NOMO-1 (cell line): ENCODE measurements around the gene NBAS.

ENCODE experiments used
- DNase-seq, 2 experiments: peaks; one replicate each; lab custom pipeline; 2025; ENCODE audit not compliant: unreplicated experiment in 2 of 2; lab: John Stamatoyannopoulos, UW

Gene NBAS

DNA sequence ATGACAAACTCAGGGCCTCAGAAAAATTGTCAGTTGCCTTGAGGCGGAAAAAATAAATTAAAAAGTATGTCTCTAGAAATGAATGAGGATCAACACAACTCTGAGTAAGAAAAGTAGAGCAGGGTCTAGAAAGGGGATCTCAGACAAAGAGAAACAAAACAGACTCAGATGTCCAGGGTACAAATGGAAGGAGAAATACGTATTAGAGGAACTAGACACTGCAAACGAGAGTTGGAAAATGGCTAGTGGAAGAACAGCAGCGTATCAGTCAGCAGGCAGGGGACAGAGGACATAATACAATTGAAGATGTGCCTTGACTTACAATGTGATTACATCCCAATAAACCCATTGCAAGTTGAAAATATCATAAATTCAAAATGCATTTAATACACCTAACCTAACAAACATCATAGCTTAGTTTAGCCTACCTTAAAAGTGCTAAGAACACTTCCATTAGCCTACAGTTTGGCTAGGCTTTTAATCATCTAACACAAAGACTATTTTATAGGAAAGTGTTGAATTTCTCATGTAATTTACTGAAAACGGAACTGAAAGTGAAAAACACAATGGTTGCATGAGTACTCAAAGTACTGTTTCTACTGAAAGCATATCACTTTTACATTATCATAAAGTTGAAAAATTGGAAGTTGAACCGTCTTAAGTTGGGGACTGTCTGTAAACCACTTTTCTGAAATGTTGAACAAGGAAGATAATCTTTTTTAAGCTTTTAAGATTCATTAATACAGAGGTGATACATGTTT is 182.8 kb downstream of the NBAS start:
- peak; percentile 9 to 80 for DNase-seq

DNA sequence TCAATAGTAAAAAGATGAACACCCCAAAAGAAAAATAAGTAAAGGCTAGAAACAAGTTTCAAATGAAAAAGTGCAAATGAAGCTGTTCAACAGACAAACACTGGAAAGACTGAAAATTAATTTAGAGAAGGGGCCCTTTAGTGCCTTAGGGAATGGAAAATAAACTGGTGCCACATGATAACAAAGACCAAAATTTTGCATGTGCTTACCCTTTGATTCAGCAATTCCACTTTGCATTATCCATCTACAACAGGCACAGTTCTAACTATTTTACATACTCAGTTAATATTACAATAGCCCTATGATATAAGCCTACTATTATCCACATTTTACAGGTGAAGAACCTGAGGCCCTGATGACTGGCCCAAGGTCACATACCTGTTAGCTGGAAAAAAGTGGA is 183.9 kb downstream of the NBAS start:
- DNase-seq: no peak

DNA sequence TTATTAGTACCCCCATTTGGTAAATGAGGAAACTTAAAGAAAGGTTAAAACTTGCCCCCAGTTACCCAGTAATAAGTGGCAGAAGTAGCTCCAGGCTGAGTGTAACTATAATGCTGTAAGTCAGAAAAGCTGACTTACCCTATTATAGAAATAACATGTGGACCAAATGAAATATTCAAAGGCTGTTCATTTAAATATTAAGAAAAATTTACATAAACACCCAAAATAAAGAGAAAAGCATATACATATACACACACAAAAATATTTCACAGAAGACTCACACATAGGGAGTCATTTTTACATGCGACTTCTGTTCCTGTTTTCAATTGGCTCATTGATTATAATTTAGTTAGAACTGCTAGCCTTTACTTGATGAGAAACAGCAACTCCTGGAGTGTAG is 189.1 kb downstream of the NBAS start:
- no peak for DNase-seq

DNA sequence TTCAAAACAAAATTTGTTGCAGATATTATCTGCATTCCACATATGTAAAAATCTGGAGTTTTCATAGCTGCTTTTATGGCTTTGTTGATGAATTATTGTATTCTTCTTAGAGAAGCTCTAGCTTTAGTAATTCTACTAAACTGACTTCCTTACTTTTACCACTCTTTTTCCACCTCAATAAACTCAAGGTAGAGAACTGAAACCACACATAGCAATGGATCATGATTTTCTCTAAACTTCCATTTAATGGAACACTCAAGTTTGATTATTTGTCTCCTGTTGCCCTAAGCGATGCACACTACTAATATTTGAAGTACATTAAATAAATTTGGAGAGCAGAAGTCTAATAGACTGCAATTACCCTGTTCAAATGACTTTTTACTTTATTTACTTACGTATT is 192.0 kb downstream of the NBAS start:
- peak in 1 of 2 experiments; percentile 36 for DNase-seq

DNA sequence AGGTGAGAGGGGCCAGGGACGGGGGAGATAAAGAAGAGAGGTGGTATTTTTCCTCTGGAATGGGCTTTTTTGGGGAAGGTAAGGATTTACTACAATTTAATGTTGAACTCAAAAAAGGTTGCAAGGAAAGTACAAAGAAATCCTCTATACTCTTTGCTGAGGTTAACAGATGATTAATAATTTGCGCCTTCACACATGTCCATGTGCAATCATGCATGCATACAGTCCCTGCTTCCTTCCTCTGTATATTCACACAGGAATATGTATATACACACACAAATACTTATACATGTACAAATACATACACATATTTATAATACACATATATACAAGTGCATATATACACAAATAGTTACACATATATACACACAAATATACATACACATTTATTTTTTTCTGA is 193.4 kb downstream of the NBAS start:
- DNase-seq: no peak

DNA sequence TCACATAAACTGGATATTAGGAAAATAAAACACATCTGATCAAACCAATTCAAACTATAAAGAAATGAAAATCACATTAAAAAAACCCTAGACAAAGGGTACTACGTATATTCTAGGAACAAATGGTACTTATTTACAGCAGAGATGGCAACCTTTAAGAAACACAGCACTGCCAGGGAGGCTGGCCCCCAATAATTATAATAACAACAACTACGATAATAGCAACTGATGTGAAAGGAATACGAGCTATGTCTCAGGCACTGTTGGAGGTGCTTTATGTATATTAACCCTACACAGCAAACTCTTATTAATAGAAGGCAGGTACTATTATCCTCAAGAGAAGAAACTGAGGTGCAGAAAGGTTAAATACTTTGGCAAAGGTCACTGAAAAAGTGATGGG is 193.9 kb downstream of the NBAS start:
- DNase-seq: no peak

DNA sequence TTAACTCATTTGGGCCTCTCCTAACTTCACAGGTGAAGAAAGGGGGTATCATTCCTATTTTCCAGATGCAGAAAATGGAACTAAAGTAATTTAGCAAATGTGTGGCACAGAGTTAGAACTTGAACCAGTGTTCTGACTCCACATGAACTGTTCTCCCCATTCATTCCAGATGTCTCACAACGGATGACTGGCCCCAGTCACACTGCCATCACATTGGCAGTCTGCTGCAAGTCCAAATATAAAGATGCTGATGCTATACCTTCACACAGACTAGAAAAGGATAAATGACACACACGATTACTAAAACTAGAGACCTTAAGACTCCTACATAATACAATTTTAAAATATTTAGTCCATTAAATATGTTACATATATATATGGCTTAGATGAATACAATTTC is 195.7 kb downstream of the NBAS start:
- no peak for DNase-seq

DNA sequence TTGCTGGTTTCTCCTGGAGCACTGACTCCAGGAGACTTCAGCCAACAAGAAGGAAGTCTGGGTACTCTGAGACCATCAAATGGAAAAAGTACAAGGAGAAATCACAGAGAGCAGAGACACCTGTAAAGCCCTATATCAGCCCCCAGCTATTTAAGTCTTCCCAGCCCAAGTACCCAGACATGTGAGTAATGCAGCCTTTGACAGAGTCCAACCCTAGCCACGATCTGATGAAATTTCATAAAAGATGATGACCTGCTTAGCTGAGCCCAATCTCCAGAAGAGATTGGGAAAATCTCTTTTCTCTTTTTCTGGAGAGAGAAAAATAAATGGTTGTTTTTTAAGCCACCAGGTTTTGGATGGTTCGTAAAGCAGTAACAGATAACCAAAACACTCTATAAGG is 196.6 kb downstream of the NBAS start:
- DNase-seq: no peak

DNA sequence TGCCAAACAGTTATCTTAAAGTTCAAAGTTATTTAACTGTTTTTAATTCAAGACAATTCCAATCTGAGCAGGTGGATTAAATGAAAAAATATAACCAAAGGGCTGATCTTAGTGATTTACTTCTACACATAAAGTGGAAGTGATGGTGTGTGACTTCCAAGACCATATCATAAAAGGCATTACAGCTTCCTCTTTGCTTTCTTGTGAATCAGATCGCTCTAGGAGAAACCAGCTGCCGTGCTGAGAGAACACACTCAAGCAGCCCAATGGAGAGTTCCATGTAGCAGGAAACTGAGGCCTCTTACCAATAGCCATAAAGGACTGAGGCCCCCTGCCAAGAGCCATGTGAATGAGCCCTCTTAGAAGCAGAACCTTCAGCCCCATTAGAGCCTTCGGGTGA is 197.4 kb downstream of the NBAS start:
- no peak for DNase-seq

DNA sequence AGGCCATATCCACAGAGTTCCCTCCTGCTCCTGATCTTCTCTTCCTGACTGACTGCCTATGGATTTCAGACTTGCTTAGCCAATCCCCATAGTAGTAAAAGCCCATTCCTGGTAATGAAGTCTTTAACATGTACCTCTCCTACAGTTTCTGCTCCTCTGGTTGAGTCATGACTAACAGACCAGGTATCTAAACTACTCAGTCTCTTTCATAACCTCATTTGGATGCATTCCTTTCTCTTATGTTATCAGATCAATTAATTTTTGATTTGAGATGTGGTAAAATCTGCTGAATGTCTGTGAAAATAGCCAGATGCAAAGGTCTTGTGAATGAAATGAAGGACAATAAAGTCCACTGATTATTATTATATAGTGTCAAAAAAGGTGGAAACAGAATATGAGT is 198.0 kb downstream of the NBAS start:
- DNase-seq: no peak

DNA sequence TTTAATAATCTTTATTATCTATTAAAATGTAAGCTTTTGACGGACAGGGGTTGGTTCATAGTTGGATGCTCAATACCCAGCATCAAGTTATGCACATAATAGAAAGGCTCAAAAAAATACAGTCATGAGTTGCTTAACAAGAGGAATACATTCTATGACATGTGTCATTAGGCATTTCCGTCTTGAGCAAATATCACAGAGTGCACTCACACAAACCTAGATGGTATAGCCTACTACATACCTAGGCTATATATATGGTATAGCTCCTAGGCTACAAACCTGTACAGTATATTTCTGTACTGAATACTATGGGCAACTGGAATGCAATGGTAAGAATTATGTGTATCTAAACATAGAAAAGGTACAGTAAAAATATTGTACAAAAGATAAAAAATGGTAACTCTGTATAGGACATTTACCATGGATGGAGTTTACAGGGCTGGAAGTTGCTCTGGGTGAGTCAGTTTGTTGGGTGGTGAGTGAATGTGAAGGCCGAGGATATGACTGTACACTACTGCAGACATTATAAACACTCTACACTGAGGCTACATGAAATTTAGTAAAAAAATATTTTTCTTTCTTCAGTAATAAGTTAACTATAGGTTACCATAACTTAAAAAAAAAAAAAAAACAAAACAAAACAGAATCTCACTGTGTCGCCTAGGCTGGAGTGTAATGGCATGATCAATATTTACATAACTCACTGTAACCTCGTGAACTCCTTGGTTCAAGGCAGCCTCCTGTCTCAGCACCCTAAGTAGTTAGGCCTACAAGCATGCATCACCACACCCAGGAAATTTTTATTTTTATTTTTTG is 201.2 kb downstream of the NBAS start:
- DNase-seq: no peak

DNA sequence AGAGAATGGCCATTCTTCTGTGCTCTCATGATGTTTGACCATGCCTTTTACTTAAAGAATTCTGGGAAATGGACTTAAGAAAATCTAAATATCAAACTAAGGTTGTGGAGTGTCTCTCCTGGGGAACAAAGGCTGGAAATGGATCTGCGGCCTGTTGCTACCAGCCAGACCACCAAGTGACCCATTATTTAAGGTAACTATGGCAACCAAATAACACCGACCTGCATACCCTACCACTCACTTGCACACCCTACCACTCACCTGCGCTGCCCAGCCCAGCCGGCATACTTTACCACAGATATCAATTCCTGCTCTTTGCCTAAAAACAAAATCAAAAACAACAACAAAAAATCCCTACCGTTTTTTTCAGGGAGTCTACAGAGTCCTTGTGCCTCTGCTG is 203.2 kb downstream of the NBAS start:
- DNase-seq: no peak

DNA sequence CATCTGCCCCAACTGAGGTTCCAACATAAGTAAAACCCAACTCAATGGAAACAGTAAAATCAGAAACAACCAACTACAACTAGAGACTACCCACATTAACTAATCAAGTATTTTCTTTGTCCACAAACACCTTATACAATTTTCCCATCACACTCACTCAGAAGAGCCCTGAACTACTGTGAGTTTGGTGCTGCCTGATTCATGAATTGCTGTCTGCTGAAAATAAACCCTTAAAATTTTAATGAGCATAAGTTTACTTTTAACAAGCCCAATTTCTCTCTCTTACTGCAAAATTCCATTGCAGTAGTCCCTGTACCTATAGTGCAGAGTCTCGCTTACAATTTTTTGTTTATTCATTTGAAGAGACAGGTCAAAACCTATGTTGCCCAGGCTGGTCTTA is 203.9 kb downstream of the NBAS start:
- DNase-seq: no peak

DNA sequence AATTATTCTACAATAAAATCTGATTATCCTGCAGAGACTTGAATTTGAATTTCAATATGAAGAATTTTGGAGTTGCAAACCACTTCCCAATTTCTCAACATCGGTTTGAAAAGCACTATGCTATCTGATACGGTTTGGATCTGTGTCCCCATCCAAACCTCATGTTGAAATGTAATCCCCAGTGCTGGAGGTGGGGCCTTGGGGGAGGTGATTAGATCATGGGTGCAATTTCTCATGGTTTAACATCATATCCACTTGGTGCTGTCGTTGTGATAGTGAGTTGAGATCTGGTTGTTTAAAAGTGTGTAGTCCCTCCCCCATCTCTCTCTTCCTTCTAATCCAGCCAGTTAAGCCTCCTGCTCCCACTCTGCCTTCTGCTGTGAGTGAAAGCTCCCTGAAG is 205.7 kb downstream of the NBAS start:
- no peak for DNase-seq

DNA sequence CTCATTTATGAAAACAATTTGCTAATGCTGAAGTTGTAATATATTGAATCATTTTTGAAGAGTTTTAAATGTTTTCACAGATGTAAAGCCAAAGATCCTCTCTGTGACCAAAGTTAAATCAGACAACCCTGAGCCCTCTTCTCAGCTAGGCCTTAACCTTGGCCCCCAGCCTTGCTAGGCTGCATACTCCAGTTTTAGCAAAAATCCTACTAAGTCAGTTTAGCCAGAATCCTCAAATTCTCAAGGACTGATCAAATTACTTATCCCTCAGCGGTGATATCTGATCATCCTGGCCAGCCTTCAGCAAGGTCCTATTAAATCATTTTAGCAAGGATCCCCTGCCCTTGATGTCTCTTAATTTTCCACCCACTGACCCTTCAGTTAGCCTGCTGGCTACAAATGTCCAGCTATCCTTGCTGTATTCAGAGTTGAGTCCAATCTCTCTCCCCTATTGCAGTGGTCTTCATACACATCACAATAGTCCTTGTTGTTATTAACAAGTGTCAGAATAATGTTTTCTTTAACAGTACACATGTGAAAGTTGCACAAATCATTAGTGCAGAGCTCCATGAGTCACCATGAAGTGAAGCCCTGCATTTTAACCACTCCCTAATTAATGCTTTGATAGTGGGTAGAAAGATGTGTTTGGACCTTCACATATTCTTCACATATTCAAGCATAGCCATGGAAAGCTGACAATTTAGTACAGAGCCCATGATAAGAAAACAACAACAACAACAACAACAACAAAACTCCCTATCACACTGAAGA is 206.4 kb downstream of the NBAS start:
- DNase-seq: no peak

DNA sequence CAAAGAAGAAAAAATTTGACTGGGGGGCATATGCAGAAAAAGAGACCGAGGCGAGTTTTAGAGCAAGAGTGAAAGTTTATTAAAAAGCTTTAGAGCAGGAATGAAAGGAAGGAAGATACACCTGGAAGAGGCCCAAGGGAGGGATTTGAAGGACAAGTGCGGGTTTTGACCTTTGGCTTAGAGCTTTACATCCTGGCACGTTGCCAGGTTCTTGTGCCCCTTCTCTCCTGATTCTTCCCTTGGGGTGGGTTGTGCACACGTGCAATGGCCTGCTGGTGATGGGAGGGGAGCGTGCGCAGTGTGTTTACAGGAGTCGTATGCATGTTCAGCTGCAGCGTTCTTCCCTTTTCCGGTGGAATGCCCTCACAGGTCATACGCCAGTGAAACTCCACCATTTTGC is 208.8 kb downstream of the NBAS start:
- no peak for DNase-seq

DNA sequence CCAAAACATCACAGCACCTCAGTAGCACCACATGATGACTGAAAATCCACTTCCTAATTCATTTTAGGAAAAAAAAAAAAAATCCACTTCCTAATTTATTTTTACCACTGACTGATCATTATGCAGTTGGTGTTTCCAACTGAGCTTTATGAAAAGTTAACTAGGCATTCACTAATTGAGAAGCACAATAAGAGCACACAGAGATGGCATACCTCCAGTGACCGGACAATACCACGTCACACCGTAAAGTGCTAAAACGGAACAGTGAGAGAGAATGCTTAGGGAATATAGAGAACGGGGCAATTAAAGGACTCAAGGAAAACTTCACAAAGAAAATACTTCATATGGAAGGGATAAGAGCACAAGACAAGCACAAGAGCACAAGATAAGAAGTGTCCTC is 212.5 kb downstream of the NBAS start:
- no peak for DNase-seq

DNA sequence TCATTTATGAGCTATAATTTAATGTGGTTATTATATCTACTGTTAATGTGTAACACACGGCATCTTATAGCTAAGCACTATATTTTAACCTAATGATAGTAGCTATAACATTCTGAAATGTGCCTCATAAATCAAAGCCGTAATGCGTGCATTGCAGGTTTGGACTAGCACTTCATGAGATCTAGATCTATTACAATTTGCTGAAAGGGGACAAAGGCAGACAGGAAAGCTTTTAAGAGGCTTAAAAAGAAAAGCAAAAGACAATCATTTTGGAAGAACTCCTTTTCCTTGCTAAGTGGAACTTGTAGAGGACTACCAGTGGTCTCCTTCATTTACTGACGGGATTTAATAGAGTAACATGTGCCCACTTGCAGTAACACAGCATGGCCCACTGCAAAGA is 213.1 kb downstream of the NBAS start:
- DNase-seq: no peak

DNA sequence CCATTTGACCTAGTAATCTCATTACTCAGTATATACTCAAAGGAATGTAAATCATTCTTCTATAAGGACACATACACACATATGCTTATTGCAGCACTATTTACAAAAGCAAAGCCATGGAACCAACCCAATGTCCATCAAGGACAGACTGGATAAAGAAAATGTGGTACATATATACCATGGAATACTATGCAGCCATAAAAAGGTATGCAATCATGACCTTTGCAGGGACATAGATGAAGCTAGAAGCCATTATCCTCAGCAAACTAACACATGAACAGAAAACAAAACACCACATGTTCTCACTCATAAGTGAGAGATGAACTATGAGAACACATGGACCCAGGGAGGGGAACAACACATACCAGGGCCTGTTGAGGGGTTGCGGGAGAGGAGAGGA is 214.5 kb downstream of the NBAS start:
- DNase-seq: no peak

DNA sequence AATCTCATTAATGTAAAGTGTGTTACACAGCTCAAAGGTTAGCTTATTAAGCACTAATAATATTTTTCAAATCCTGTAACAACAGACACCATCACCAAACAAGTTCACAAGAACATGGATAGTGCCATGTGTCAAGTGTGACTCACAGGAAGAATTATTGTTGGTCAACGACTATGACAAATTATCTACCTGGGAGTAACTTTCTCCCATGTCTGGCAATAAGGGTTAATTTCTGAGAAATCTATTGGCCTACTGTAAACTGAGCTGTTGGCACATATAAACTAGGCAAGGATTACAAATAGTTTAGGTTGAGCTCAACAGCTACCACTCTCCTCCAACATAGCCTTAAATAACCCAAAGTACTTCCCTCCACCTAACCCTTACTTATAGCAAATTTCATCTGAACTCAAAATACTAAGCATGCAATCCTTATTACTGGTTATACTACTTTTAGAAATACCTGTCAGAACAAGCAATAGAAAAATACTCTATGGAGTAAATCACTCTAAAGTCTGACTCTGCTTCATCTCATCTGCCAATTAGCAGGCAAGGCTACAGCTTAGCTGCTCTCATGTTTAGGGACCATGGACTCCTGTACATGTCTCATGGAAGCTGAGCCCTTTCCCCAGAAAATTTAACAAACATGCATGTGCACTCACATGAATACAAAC is 223.0 kb downstream of the NBAS start:
- DNase-seq: no peak
